K562 (cell line): ENCODE results near the gene BMP2. TPM values are rescaled to one million over a fixed set of nuclear protein-coding genes. Genes with fewer than 3 reads are reported as not detected.

Experiments used
- ATAC-seq: fragments of 200-7000 bp; cut with Tn5 transposase; 3 replicates; pipeline ENCODE4 v1.9.1; 2020; ENCODE audit warnings: moderate library complexity
- BruUV-seq: library from RNA; stranded (reverse); fragments of 400-500 nt; replicated peaks from 2 replicates; lab custom pipeline; 2021; lab: Mats Ljungman, UMichigan
- CTCF ChIA-PET: fragments of 300-600 bp; formaldehyde crosslinking; extraction: SDS; loops from one replicate; lab custom pipeline; 2021; ENCODE audit warnings: low intra/inter-chr PET ratio; lab: Yijun Ruan, JAX
- POLR2A ChIA-PET: fragments of 300-600, 350-650 bp; sonication (Branson Sonifier 250); formaldehyde crosslinking; extraction: SDS; loops from one replicate; lab custom pipeline; 2021; ENCODE audit warnings: antibody characterized with exemption, inconsistent platforms; lab: Yijun Ruan, JAX
- DNase-seq, 4 experiments: peaks; one replicate each; pipeline versions ENCODE4 v3.0.0 to v3.0.0-alpha.2; 2011 to 2018; ENCODE audit warnings: low spot score in 3 of 4, mixed read lengths in 3 of 4; ENCODE audit errors: extremely low read depth in 1 of 4
- FAIRE-seq: peaks from 2 replicates; lab custom pipeline; 2011; peaks lifted over from hg19 to GRCh38; lab: Jason Lieb, UNC
- H2AFZ ChIP-seq: 2 replicates; pipeline ENCODE4 v1.6.0; 2011; ENCODE audit warnings: low read depth, low read length, control low read depth, inconsistent platforms
- H3K27ac ChIP-seq: fragments of 200-600 bp; 3 replicates; pipeline ENCODE4 v1.8.0; 2011; ENCODE audit warnings: low read depth, mild to moderate bottlenecking, control low read depth, inconsistent platforms, low read length, moderate library complexity, mixed read lengths; ENCODE audit errors: extremely low read depth
- H3K27me3 ChIP-seq, 2 experiments: fragments of 300-600 bp in 1 of 2; 2 replicates in 1 of 2; 3 replicates in 1 of 2; pipeline versions ENCODE4 v1.6.0 to v1.8.0; 2011; ENCODE audit warnings: inconsistent platforms in 2 of 2, low read length in 2 of 2, mild to moderate bottlenecking in 1 of 2, mixed read lengths in 1 of 2, moderate library complexity in 1 of 2; ENCODE audit not compliant: control insufficient read depth in 2 of 2, insufficient read depth in 2 of 2
- H3K36me3 ChIP-seq: fragments of 300-600 bp; 3 replicates; pipeline ENCODE4 v1.8.0; 2011; ENCODE audit warnings: mild to moderate bottlenecking, low read length, inconsistent platforms; ENCODE audit not compliant: control insufficient read depth, insufficient read depth
- H3K4me1 ChIP-seq, 2 experiments: fragments of 200-600 bp in 1 of 2; replicated peaks in 1 of 2; 2 replicates in 1 of 2; 3 replicates in 1 of 2; pipeline versions ENCODE4 v1.5.1 to v1.8.0; 2011; ENCODE audit warnings: inconsistent platforms in 2 of 2, low read length in 2 of 2, mild to moderate bottlenecking in 1 of 2, mixed read lengths in 1 of 2, moderate library complexity in 1 of 2; ENCODE audit not compliant: control insufficient read depth in 2 of 2, insufficient read depth in 2 of 2
- H3K4me2 ChIP-seq: 2 replicates; pipeline ENCODE4 v1.6.1; 2011; ENCODE audit warnings: low read length, control low read depth, inconsistent platforms, mixed read lengths; ENCODE audit not compliant: insufficient read depth
- H3K4me3 ChIP-seq: fragments of 200-600 bp; sonication (generic), shearing (Covaris generic); 2 replicates; pipeline ENCODE4 v1.5.1; 2016; ENCODE audit warnings: control low read depth, inconsistent platforms
- H3K79me2 ChIP-seq: fragments of 200-600 bp; 3 replicates; pipeline ENCODE4 v1.8.0; 2011; ENCODE audit warnings: low read length, inconsistent platforms; ENCODE audit not compliant: control insufficient read depth, insufficient read depth
- H3K9ac ChIP-seq, 2 experiments: 2 replicates each; pipeline versions ENCODE4 v1.6.0 to v1.6.1; 2011; ENCODE audit warnings: low read depth in 2 of 2, low read length in 2 of 2, control low read depth in 1 of 2, inconsistent platforms in 1 of 2, mild to moderate bottlenecking in 1 of 2, mixed read lengths in 1 of 2; ENCODE audit not compliant: insufficient read depth in 1 of 2
- H3K9me1 ChIP-seq: one replicate; pipeline ENCODE4 v1.6.0; 2011; ENCODE audit warnings: inconsistent platforms, mild to moderate bottlenecking, low read length, moderate library complexity; ENCODE audit not compliant: control insufficient read depth, insufficient read depth
- H3K9me3 ChIP-seq: replicated peaks from 2 replicates; pipeline ENCODE4 v1.5.1; 2011; ENCODE audit warnings: low read depth, low read length, inconsistent platforms; ENCODE audit not compliant: control insufficient read depth, insufficient read depth
- H4K20me1 ChIP-seq: replicated peaks from 2 replicates; pipeline ENCODE4 v1.6.1; 2011; ENCODE audit warnings: low read length, inconsistent platforms, mixed read lengths; ENCODE audit not compliant: control insufficient read depth, insufficient read depth
- MCM5 ChIP-seq: fragments of 450-650 bp; IDR thresholded peaks from 2 replicates; pipeline ENCODE4 v1.6.1; 2016; ENCODE audit warnings: low read depth
- TFAM ChIP-seq: fragments of 250-450 bp; sonication (Bioruptor Pico); conservative IDR thresholded peaks from 2 replicates; pipeline ENCODE4 v1.5.0; 2021; ENCODE audit warnings: mild to moderate bottlenecking, moderate library complexity
- ZNF324 ChIP-seq: fragments of 250-450 bp; sonication (Bioruptor Pico); IDR thresholded peaks from 2 replicates; pipeline ENCODE4 v1.4.0; 2020; ENCODE audit warnings: mild to moderate bottlenecking
- ZNF699 ChIP-seq: fragments of 250-450 bp; sonication (Bioruptor Pico); IDR thresholded peaks from 2 replicates; pipeline ENCODE4 v1.8.0; 2021; ENCODE audit warnings: mild to moderate bottlenecking, moderate library complexity; ENCODE audit not compliant: insufficient replicate concordance
- WGBS: fragments of 100-300 bp; shearing (Covaris generic); methylation state at CpG from one replicate; pipeline ENCODE4 v1.1.6; 2016; ENCODE audit warnings: low coverage, mixed read lengths; ENCODE audit not compliant: insufficient coverage; ENCODE audit errors: missing lambda C conversion rate; 5-methylcytosine and 5-hydroxymethylcytosine counted together
- in situ Hi-C: fragments of 300-500 bp; cut with MboI; formaldehyde crosslinking; loops from 4 replicates; pipeline ENCODE4 v1.15.0; 2018; ENCODE audit warnings: inconsistent platforms, mixed read lengths
- intact Hi-C: fragments of 100-400 bp; cut with micrococcal nuclease; formaldehyde crosslinking; loops from 2 replicates; pipeline ENCODE4 v1.14.2; 2022
- polyA plus RNA-seq, 8 experiments: library from polyadenylated mRNA; depleted of rRNA in 4 of 8; stranded (reverse) in 5 of 8; unstranded in 3 of 8; fragments of >200 nt; fragmentation: Nextera tagmentation in 2 of 8; fragmentation: Illumina TruSeq in 1 of 8; extraction: Ambion mirVana in 2 of 8; extraction: Trizol in 1 of 8; gene quantifications; 2 replicates each; pipeline versions ENCODE4 v1.2.1 to v1.2.3, GENCODE V29; 2011 to 2014; ENCODE audit warnings: inconsistent platforms in 1 of 8, missing spikeins in 1 of 8
- total RNA-seq, 7 experiments: library from RNA; depleted of rRNA in 6 of 7; stranded (reverse); fragments of >200 nt in 6 of 7; fragmentation: Illumina TruSeq in 2 of 7; extraction: Trizol in 2 of 7; gene quantifications; 2 replicates each; pipeline versions ENCODE4 v1.2.1 to v1.2.3, GENCODE V29; 2011 to 2021; ENCODE audit warnings: low replicate concordance in 1 of 7
- TF ChIP-seq, protein P1 (sequence below): sonication (generic); formaldehyde crosslinking; IDR thresholded peaks from 2 replicates; pipeline ENCODE4 v1.5.0; 2020; ENCODE audit warnings: missing genetic modification reagents
- TF ChIP-seq, protein P2 (sequence below): sonication (generic); formaldehyde crosslinking; IDR thresholded peaks from 2 replicates; pipeline ENCODE4 v1.8.0; 2022; ENCODE audit warnings: mild to moderate bottlenecking, missing genetic modification reagents
- TF ChIP-seq, protein P3 (sequence below): fragments of 450-650 bp; IDR thresholded peaks from 2 replicates; pipeline ENCODE4 v1.6.1; 2016

BMP2 gene
- total and polyA plus RNA-seq, 9 of the 15 experiments (the other 6 are each of a cell fraction or from before 2014, with no cell fraction given): 0.01 to 0.07 (median 0.03) TPM; not detected in 5

DNA sequence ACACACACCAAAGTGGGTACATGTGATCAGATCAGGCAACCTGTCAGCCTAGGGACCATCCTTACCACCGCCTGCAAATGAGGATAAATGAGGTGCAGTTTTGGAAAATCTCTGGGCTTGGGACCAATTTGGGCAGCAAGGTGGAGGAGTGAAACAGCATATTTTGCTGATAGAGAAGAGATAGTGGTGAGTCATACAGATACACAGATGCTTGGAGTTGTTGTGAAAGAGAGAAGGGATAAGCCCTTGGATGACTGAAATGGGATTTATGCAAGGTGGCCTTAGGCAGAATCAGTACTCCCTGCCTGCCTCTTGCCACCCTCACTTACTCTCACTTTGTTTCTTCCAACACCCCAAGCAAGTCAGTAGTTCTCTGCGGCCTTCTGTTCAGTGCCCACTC is 34.7 kb downstream of the BMP2 start:
- Histone ChIP-seq H3K4me3 (no peak overlapping the region), H3K27me3 (no peaks in the 10 kb centered on the region), H3K36me3 (no peaks in the 10 kb centered on the region), H3K4me1 (no peaks in the 10 kb centered on the region), H3K4me2 (no peak overlapping the region), H4K20me1 (no peaks in the 10 kb centered on the region), H3K79me2 (no peaks in the 10 kb centered on the region), H3K9me1 (no peaks in the 10 kb centered on the region), H3K9me3 (no peaks in the 10 kb centered on the region), H3K27ac (no peak overlapping the region), H3K9ac (no peak overlapping the region), H2AFZ (no peak overlapping the region)
- intact Hi-C loops (no loop called here), in situ Hi-C loops (no loop called here)
- POLR2A ChIA-PET: no interaction called here
- FAIRE-seq (no peak), DNase-seq (no peak), ATAC-seq (no peak)
- 0% methylated on average over 2 of the region's 2 CpGs for WGBS
- no TSS peak for BruUV-seq
- no peak for TF ChIP-seq MCM5
- TF ChIP-seq, protein P1, sequence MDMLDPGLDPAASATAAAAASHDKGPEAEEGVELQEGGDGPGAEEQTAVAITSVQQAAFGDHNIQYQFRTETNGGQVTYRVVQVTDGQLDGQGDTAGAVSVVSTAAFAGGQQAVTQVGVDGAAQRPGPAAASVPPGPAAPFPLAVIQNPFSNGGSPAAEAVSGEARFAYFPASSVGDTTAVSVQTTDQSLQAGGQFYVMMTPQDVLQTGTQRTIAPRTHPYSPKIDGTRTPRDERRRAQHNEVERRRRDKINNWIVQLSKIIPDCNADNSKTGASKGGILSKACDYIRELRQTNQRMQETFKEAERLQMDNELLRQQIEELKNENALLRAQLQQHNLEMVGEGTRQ (CRISPR knock-in tag): no peak
- CTCF ChIA-PET: no interaction called here

DNA sequence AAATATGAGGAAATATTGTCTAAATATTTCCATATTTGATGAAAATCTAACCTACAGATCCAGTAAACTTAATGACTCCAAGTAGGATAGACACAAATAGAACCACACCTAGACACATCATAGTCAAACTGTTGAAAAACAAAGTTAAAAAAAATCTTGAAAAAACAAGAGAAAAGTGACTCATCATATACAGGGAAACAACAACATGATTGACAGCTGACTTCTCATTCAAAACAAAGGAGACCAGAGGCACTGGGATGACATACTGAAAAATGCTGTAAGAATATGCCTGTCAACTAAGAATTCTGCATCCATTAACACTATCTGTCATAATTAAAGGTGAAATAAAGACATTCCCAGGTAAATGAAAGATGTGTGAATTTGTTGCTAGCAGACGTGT is 38.8 kb downstream of the BMP2 start:
- no TSS peak for BruUV-seq
- Histone ChIP-seq H3K9me3 (no peaks in the 10 kb centered on the region), H3K4me2 (no peak overlapping the region), H4K20me1 (no peaks in the 10 kb centered on the region), H3K4me3 (no peak overlapping the region), H3K79me2 (no peaks in the 10 kb centered on the region), H3K9ac (no peak overlapping the region), H3K9me1 (no peaks in the 10 kb centered on the region), H3K36me3 (no peaks in the 10 kb centered on the region), H3K27me3 (no peaks in the 10 kb centered on the region), H2AFZ (no peak overlapping the region), H3K27ac (no peak overlapping the region), H3K4me1 (no peaks in the 10 kb centered on the region)
- intact Hi-C loops (no loop called here), in situ Hi-C loops (no loop called here)
- FAIRE-seq (no peak), DNase-seq (no peak), ATAC-seq (no peak)
- TF ChIP-seq, protein P2, sequence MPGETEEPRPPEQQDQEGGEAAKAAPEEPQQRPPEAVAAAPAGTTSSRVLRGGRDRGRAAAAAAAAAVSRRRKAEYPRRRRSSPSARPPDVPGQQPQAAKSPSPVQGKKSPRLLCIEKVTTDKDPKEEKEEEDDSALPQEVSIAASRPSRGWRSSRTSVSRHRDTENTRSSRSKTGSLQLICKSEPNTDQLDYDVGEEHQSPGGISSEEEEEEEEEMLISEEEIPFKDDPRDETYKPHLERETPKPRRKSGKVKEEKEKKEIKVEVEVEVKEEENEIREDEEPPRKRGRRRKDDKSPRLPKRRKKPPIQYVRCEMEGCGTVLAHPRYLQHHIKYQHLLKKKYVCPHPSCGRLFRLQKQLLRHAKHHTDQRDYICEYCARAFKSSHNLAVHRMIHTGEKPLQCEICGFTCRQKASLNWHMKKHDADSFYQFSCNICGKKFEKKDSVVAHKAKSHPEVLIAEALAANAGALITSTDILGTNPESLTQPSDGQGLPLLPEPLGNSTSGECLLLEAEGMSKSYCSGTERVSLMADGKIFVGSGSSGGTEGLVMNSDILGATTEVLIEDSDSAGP (CRISPR knock-in tag): no peak
- no peak for TF ChIP-seq ZNF324 (CRISPR knock-in tag)
- no peak for TF ChIP-seq TFAM
- TF ChIP-seq, protein P3, sequence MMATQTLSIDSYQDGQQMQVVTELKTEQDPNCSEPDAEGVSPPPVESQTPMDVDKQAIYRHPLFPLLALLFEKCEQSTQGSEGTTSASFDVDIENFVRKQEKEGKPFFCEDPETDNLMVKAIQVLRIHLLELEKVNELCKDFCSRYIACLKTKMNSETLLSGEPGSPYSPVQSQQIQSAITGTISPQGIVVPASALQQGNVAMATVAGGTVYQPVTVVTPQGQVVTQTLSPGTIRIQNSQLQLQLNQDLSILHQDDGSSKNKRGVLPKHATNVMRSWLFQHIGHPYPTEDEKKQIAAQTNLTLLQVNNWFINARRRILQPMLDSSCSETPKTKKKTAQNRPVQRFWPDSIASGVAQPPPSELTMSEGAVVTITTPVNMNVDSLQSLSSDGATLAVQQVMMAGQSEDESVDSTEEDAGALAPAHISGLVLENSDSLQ: peak; percentile 23; the same call in 1 of the 2 replicates
- no peak for TF ChIP-seq ZNF699 (CRISPR knock-in tag)
- ChIA-PET POLR2A (no interaction called here), CTCF (no interaction called here)
- 0% methylated on average over 1 of the region's 1 CpG for WGBS
